ENCODE measurements around the gene GOLGA8H.
"Not testable (repeated sequence)": the region's sequence is repeated elsewhere in the genome, so short reads cannot be mapped to it uniquely, and the experiment has no call there.

GOLGA8H gene, protein sequence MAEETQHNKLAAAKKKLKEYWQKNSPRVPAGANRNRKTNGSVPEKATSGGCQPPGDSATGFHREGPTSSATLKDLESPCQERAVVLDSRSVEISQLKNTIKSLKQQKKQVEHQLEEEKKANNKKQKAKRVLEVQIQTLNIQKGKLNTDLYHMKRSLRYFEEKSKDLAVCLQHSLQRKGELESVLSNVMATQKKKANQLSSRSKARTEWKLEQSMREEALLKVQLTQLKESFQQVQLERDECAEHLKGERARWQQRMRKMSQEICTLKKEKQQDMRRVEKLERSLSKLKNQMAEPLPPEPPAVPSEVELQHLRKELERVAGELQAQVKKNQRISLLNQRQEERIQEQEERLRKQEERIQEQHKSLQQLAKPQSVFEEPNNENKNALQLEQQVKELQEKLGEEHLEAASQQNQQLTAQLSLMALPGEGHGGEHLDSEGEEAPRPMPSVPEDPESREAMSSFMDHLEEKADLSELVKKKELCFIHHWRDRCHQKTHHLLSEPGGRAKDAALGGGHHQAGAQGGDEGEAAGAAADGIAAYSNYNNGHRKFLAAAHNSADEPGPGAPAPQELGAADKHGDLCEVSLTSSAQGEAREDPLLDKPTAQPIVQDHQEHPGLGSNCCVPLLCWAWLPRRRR

DNA sequence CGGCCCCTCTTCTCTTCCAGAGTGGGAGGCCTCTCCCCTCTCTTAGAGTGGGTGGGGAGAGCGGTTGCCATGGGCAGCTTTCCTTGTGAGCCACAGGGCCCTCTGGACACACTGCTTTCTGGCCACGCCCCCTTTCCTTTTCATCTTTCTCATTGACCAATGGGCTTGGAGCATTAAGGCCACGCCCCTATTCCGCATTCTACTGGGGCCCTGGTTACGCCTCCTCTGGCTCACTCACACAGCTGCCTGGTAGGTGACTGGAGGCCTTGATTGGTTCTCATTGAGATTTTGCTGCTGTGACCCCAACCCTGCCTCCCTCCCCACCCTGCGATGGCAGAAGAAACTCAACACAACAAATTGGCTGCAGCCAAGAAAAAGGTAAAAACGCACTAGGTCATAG is at the start of gene GOLGA8H:
Gene GOLGA8H, plus strand, starts transcription at position 233 of the 400 bp plus-strand sequence. Its CDS starts 98 bp downstream, at position 331.
- not testable (repeated sequence) for DNase-seq (ENCODE audit: low read depth)

DNA sequence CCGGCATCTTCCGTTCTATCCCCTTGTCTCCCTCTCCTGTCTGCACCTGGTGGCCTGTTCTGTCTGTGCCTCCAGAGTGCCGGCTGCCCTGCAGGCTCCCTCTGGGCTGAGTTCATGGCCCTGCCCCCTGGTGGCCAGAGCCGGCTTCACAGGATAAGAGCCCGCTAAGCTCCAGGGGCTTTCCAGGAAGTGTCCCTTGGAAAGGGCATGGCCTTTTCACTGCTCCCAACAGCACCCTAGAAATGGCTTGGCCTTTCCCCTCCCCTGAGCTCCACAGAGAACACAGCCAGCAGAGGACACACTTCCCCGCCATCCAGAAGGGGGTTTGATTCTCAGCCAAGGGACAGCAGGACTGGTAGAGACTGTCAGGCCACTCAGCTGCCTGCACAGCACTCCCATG is 36.9 kb upstream of the GOLGA8H start:
- DNase-seq (ENCODE audit: low read depth), result not testable (repeated sequence)

DNA sequence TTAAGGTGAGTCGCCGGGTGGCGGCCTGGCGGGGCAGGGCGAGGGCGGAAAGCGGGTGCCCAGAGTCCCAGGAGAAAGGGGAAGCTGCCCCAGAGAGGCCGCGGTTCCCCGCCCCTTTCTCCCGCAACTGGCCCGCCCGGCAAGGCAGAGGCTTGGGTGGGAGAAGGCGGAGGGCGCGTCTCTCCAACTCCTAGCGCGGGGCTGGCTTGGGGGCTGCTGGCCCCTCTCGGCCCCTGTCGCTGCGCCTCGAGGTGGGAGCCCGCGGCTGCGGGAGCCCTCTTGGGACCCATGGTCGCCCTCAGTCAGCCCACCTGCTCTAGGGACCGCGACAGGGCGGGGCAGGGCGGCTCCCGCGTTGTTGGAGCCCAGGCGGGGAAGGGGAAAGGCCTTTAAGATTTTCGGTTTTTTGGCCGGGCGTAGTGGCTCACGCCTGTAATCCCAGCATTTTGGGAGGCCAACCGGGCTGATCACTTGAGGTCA is 30.8 kb upstream of the GOLGA8H start:
- DNase-seq (ENCODE audit: low read depth), result not testable (repeated sequence)

DNA sequence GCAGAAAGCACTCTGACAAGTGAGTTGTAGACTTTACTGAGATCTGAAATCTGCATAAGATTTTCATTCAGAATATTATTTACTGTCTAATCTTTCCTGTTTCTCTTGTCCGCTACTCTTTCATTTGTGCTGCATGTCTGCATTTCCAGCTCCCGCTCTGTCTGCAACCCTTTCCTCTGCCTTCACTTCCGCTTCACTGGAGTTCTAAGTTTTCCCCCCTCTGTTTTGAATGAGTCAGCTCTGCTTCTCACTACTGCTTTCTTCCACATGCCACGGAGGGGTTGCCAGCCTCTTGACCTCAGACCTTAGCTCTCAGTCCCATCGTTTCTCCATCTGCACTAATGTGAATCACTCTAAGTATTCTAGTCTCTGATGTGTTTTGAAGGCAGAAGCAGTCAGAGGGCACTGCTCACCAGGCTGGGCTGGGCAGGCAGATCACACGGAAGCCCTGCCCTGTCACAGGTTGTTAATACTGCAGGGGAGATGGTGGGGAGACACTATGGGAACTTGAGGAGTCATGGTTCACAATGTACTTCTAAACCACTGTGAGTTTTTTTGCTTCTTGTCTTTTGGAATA is 24.3 kb upstream of the GOLGA8H start:
- DNase-seq (ENCODE audit: low read depth), result not testable (repeated sequence)

DNA sequence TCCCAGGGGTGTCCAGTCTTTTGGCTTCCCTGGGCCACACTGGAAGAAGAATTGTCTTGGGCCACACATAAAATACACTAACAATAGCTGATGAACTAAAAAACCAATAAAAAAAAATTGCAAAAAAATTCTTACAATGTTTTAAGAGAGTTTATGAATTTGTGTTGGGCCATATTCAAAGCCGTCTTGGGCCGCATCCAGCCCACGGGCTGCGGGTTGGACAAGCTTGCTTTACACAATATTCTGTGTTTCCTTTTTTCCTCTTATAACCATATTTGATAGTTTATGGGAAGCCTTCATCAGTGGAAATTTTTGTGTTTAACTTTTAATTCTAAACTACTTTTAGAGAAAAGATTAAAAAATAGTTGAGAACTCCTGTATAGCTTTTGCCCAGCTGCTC is 23.1 kb upstream of the GOLGA8H start:
- DNase-seq (ENCODE audit: low read depth), result not testable (repeated sequence)

DNA sequence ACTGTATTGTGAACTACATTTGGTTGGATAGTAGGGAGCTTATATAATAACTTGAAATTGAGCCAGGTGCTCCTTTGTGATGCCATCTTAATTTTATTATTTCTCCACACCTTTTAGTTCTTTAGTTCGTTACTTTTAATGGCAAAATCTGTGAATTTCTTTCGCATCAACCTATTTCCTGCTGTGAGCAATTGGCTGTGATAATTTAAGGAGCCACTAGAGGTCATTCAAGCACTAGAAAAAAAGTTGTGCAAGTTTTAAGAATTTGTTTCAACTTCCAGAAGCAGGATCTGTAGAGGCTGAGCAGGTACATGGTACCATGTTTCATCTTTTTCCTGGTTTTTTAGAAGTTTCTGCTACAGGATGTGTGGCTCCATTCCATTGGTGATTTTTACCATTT is 4.9 kb upstream of the GOLGA8H start:
- not testable (repeated sequence) for DNase-seq (ENCODE audit: low read depth)

DNA sequence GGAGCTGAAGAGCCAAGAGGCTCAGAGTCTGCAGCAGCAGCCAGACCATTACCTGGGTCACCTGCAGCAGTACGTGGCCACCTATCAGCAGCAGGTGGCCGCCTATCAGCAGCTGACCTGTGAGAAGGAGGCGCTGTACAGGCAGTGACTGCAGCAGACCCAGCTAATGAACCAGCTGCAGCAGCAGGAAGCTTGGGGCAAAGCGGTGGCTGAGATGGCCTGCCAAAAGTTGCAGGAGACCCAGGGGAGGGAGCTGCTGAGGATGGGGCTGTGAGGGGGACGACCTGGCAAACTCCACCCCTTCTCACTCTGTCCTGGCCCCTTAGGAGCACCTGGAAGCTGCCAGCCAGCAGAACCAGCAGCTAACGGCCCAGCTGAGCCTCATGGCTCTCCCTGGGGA is 8.4 kb downstream of the GOLGA8H start:
- DNase-seq (ENCODE audit: low read depth), result not testable (repeated sequence)

DNA sequence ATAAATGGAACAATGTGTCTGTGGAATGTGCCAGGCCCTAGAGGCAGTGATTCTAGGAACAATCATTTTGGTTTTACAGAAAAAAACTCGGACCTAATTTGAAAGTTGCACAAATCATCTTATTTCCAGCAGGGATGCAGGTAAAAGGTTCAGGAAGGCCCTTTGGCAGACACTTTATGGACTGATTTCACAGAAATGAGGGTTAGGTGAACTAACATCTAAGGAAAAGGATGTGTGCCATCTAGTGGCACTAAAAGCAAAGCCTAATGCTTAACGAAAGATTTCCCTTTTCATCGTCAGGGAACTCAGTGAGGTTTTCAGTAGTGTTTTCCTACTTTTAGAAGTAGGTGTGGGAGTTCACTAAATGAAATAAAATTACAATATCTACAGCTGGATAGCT is 17.5 kb downstream of the GOLGA8H start:
- DNase-seq (ENCODE audit: low read depth), result peak; percentile 24

DNA sequence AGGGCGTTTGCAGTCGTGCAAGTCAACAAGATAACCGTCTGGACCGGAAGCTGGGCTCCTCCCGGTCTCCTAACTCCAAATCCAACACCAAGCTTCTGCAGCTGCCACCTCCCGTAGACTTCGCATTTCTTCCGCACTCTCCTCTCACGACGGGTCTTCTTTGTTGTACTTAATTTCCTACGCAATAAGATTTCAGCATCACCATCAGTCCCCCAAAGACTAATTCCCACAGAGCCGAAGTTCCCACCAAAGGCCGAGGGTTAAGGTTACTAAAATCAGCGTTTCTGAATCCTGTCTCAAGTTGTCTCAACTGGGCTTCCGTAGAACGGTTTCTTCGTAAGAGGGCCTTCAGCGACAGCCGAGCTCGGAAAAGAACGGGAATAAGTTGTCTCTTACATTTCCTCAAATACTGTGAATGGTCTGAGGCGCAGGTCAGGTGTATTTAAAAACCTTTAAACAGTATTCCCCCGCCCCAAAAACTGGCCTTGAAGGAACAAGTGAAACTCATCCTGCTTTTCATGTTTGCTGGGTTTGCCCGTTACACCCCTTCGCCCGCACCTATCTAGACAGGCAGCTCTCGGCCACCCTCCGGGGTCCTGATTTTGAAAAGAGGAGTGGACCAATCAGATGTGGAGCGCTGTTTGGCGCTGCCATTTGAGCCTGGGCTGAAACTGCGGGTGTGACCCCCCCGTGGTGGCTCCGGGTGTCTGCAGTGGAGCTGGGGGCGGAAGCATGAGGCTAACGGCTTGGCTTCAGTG is 21.8 kb downstream of the GOLGA8H start, which contains the start of gene ARHGAP11B:
Gene ARHGAP11B, plus strand, starts transcription at position 693 of the 758 bp plus-strand sequence.
- peak; percentile 98 for DNase-seq (ENCODE audit: low read depth)

DNA sequence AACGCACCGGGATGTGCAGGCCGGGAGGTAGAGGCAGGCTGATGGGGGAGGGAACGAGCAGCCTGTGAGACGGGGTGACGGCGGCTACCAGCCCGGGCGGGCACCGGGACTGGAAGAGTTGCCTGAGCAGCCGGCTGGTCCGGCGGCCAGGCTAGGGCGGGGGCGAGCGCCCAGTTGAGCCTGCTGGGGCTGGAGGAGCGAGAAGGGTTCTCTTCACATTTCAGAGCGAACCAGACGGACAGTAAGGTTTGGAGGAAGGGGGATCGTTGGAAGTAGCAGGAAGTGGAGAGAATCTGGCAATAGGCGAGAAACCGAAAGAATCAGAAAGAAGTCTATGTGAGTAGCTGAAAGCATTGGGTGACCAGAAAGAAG is 22.4 kb downstream of the GOLGA8H start:
- DNase-seq (ENCODE audit: low read depth), result peak; percentile 24

DNA sequence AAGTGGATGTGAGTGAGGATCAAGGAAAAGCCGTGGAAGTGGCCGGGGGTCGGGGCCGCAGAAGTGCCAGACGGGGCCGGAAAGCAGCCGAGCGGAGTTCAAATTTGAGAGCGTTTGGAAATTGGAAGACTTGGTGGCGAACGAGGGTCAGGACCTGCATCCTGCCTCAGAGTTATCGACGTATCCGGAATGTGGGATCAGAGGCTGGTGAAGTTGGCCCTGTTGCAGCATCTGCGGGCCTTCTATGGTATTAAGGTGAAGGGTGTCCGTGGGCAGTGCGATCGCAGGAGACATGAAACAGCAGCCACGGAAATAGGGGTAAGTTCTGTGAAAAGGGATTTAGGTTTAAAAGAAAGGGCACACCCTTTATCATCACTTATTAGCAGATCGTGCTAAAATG is 22.8 kb downstream of the GOLGA8H start:
- DNase-seq (ENCODE audit: low read depth), result not testable (repeated sequence)

DNA sequence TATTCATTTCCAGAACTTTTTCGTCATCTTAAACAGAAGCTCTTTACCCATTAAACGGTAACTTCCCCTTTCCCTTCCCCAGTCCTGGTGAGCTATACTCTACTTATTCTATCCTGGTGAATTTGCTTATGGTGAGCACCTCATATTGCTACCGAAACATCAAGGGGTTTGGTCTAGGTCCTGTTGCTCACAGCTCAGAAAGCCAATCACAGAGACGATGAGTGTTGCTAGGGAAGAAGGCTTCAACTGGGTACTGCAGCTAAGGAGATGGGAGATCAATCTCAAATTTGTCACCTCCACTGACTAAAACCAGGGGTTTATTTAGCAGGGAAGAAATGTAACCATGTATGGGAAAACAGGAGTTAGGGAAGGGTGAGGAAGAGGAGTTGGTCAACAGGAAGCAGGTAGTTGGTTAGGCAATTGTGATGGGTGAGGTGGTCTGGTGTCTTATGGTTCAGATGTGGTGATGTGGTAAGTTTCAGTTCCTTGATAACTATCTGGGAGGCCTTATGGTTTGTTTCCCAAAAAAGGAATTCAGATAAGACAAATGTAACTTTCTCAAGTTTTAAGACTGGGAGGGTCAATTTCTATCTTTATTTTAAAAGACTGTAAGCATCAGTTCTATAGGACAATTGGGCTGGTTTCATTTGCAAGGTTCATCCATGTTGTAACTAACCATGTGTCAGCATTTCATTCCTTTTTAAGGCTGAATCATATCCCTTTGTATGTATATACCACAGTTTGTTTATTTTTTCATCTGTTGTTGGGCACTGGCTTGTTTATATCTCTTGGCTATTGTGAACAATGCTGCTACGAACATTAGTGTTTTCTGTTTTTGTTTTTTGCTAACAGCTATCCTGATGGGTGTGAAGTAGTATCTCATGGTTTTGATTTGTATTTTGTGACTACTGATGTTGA is 46.4 kb downstream of the GOLGA8H start:
- DNase-seq (ENCODE audit: low read depth), result peak; percentile 70

DNA sequence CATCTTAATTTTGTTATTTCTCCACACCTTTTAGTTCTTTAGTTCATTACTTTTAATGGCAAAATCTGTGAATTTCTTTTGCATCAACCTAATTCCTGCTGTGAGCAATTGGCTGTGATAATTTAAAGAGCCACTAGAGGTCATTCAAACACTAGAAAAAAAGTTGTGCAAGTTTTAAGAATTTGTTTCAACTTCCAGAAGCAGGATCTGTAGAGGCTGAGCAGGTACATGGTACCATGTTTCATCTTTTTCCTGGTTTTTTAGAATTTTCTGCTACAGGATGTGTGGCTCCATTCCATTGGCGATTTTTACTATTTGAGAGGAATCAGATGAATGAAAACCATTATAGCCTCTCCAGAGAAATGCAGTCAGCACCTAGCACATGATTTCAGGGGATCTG is 57.3 kb downstream of the GOLGA8H start:
- DNase-seq (ENCODE audit: low read depth), result peak; percentile 29
